ENCODE measurements around the gene APBB2.

- TF ChIP-seq EZH2phosphoT487 (IDR thresholded peaks at IDR 0.05; ENCODE audit: insufficient read depth, low read depth) = no peak
- no peak for TF ChIP-seq EZH2 (IDR thresholded peaks at IDR 0.05; ENCODE audit: insufficient read depth, poor library complexity, severe bottlenecking)
Measured at GRCh38 chr4:40812856-40813255, 401.5 kb downstream of the APBB2 start.
